ENCODE measurements around the gene PSD4.

Gene PSD4

DNA sequence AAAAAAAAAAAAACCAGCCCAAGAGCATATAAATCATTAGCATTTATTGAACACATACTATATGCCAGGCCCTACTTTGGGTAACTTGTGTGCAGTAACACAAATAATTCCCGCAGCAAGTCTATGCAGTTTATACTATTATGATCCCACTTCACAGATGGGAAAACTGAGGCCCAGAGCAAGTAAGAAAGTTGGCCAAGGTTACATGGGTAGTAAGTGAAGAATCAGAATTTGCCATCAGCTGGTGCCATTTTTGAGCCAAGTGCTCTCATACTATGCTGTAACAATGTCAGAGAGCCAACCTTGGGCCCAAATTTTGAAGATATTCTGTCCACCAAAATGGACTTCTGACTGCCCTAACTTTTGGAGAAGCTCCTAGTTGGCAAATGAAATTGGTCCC lies 13.5 kb upstream of the PSD4 start:
- Histone ChIP-seq H3K9me3 (ENCODE audit: severe bottlenecking) (no peaks in the 10 kb centered on the region), H3K4me1 (ENCODE audit: insufficient read depth, poor library complexity, severe bottlenecking) (peaks cover 30% of the 10 kb centered on the region), H3K27ac (ENCODE audit: poor library complexity, severe bottlenecking) (no peak overlapping the region), H3K27me3 (ENCODE audit: insufficient read depth, poor library complexity, severe bottlenecking) (no peaks in the 10 kb centered on the region), H3K36me3 (ENCODE audit: low read depth) (no peaks in the 10 kb centered on the region), H3K4me3 (ENCODE audit: severe bottlenecking) (no peak overlapping the region)
- DNase-seq (ENCODE audit: low spot score): no peak
- ATAC-seq (ENCODE audit: low read depth): no peak
- TF ChIP-seq, protein P1, sequence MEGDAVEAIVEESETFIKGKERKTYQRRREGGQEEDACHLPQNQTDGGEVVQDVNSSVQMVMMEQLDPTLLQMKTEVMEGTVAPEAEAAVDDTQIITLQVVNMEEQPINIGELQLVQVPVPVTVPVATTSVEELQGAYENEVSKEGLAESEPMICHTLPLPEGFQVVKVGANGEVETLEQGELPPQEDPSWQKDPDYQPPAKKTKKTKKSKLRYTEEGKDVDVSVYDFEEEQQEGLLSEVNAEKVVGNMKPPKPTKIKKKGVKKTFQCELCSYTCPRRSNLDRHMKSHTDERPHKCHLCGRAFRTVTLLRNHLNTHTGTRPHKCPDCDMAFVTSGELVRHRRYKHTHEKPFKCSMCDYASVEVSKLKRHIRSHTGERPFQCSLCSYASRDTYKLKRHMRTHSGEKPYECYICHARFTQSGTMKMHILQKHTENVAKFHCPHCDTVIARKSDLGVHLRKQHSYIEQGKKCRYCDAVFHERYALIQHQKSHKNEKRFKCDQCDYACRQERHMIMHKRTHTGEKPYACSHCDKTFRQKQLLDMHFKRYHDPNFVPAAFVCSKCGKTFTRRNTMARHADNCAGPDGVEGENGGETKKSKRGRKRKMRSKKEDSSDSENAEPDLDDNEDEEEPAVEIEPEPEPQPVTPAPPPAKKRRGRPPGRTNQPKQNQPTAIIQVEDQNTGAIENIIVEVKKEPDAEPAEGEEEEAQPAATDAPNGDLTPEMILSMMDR (IDR thresholded peaks at IDR 0.05; ENCODE audit: poor library complexity, severe bottlenecking): no peak

DNA sequence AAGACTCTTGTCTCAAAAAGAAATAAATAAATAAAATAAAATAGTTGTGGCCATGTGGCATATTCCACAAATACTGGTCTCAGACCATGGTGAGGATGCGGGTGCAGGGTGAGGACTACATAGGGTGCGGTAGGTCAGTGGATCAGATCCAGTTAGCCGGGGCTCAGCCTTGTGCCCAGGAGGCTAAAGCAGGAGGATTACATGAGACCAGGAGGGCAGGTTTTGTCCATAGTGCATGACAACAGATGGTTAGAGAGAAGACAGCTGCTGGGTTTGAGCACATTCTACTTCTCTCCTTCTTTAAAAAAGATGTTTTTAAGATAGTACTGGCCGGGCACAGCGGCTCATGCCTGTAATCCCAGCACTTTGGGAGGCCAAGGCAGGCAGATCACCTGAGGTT lies 12.8 kb upstream of the PSD4 start:
- TF ChIP-seq, protein P1 (IDR thresholded peaks at IDR 0.05; ENCODE audit: poor library complexity, severe bottlenecking): no peak

DNA sequence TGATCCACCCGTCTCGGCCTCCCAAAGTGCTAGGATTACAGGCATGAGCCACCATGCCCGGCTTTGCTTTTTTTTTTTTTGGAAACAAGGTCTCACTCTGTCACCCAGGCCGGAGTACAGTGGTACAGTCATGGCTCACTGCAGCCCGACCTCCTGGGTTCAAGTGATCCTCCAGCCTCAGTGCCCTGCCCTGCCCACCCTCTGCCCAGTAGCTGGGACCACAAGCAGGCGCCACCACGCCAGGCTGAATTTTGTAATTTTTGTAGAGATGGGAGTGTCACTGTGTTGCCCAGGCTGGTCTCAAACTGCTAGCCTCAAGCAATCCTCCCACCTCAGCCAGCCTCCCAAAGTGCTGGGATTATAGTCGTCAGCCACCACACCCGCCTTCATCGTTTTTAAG lies 11.6 kb upstream of the PSD4 start:
- no peak for DNase-seq (ENCODE audit: low spot score)
- TF ChIP-seq, protein P1 (IDR thresholded peaks at IDR 0.05; ENCODE audit: poor library complexity, severe bottlenecking): no peak

More for the DNA sequence above, 12.8 kb upstream of the PSD4 start:
- no peak overlapping the region for H3K4me3 ChIP-seq (ENCODE audit: severe bottlenecking)
- ATAC-seq (ENCODE audit: low read depth): no peak
- H3K4me1 ChIP-seq (ENCODE audit: insufficient read depth, poor library complexity, severe bottlenecking): peaks cover 30% of the 10 kb centered on the region
- no peak for DNase-seq (ENCODE audit: low spot score)
- H3K27ac ChIP-seq (ENCODE audit: poor library complexity, severe bottlenecking): no peak overlapping the region
- no peaks in the 10 kb centered on the region for H3K9me3 ChIP-seq (ENCODE audit: severe bottlenecking)
- no peaks in the 10 kb centered on the region for H3K27me3 ChIP-seq (ENCODE audit: insufficient read depth, poor library complexity, severe bottlenecking)
- H3K36me3 ChIP-seq (ENCODE audit: low read depth): no peaks in the 10 kb centered on the region

DNA sequence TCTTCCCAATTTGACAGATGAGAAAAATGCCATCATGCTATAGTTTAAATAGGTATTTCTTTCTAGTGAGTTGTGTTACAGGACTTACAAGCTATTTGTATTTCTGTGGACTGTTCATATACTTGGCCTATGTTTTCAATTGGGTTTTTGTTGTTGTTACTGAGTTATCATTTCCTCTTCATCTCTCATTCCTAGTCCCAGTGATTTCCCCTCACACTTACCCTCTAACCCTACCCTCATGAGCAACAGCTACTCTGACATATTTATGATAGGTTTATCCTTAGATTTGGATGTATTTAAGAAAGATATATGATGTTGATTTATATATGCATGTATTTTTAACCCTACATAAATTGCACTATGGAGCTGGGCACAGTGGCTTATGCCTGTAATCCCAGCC lies 10.9 kb upstream of the PSD4 start:
- ATAC-seq (ENCODE audit: low read depth) (no peak), DNase-seq (ENCODE audit: low spot score) (no peak)
- Histone ChIP-seq H3K27ac (ENCODE audit: poor library complexity, severe bottlenecking) (no peak overlapping the region), H3K4me3 (ENCODE audit: severe bottlenecking) (no peak overlapping the region), H3K4me1 (ENCODE audit: insufficient read depth, poor library complexity, severe bottlenecking) (peaks cover 24% of the 10 kb centered on the region), H3K9me3 (ENCODE audit: severe bottlenecking) (no peaks in the 10 kb centered on the region), H3K36me3 (ENCODE audit: low read depth) (no peaks in the 10 kb centered on the region), H3K27me3 (ENCODE audit: insufficient read depth, poor library complexity, severe bottlenecking) (no peaks in the 10 kb centered on the region)
- TF ChIP-seq, protein P1 (IDR thresholded peaks at IDR 0.05; ENCODE audit: poor library complexity, severe bottlenecking): no peak

More for the DNA sequence above, 11.6 kb upstream of the PSD4 start:
- H3K4me3 ChIP-seq (ENCODE audit: severe bottlenecking): no peak overlapping the region
- H3K9me3 ChIP-seq (ENCODE audit: severe bottlenecking): no peaks in the 10 kb centered on the region
- no peaks in the 10 kb centered on the region for H3K36me3 ChIP-seq (ENCODE audit: low read depth)
- ATAC-seq (ENCODE audit: low read depth): no peak
- no peaks in the 10 kb centered on the region for H3K27me3 ChIP-seq (ENCODE audit: insufficient read depth, poor library complexity, severe bottlenecking)
- no peak overlapping the region for H3K27ac ChIP-seq (ENCODE audit: poor library complexity, severe bottlenecking)
- H3K4me1 ChIP-seq (ENCODE audit: insufficient read depth, poor library complexity, severe bottlenecking): peaks cover 24% of the 10 kb centered on the region

DNA sequence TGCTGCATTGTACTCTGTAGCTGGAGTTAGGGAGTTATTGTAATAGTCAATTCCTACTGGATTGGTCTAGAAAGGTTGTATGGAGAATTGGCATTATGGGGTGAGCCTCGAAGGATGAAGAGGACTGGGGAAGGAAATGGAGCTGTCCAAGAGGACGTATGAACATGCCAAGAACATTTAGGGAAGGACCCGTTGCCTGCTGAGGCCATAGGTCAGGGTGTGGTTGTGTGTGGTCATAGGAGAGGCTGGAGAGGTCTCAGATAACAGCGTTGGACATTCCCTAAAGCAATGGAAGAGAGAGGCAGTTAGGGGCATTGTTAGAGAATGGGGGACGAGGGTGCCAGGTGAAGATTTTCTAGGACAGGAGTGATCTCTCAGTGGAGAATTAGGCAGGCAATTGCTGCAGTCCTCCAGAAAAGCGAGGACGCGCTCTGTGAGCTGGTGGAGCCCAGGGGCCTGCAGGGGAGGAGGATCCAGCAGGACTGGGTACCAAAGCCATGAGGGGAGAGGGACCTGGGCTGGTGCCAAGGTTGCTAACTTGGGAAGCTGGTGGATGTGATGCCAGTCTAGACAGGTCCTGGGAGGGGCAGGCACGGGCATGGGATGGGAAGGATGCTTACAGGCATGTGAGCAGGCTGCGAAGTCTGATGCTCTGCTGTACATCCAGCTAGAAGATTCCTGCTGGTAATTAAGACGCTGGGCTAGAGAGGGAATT lies 9.4 kb upstream of the PSD4 start:
- no peak for DNase-seq (ENCODE audit: low spot score)

More for the DNA sequence above, 9.4 kb upstream of the PSD4 start:
- H3K27me3 ChIP-seq (ENCODE audit: insufficient read depth, poor library complexity, severe bottlenecking): no peaks in the 10 kb centered on the region
- no peak overlapping the region for H3K27ac ChIP-seq (ENCODE audit: poor library complexity, severe bottlenecking)
- H3K36me3 ChIP-seq (ENCODE audit: low read depth): no peaks in the 10 kb centered on the region
- H3K4me3 ChIP-seq (ENCODE audit: severe bottlenecking): no peak overlapping the region
- H3K9me3 ChIP-seq (ENCODE audit: severe bottlenecking): no peaks in the 10 kb centered on the region
- TF ChIP-seq, protein P1 (IDR thresholded peaks at IDR 0.05; ENCODE audit: poor library complexity, severe bottlenecking): no peak
- H3K4me1 ChIP-seq (ENCODE audit: insufficient read depth, poor library complexity, severe bottlenecking): peaks cover 9% of the 10 kb centered on the region
- ATAC-seq (ENCODE audit: low read depth): peak; percentile 79

Data from RWPE2 (cell line).